Ishikawa (cell line): Measurements from ENCODE around the gene CNNM1.

Experiments used
- CEBPB ChIP-seq: IDR thresholded peaks from 2 replicates; pipeline ENCODE4 v1.6.1; 2012
- CREB1 ChIP-seq: IDR thresholded peaks from 2 replicates; pipeline ENCODE4 v1.6.1; 2012; ENCODE audit warnings: low read depth
- EGR1 ChIP-seq: IDR thresholded peaks from 2 replicates; pipeline ENCODE4 v1.6.1; 2012
- EP300 ChIP-seq: IDR thresholded peaks from 2 replicates; pipeline ENCODE4 v1.6.1; 2012; ENCODE audit warnings: borderline replicate concordance
- FOXM1 ChIP-seq: IDR thresholded peaks from 2 replicates; pipeline ENCODE4 v1.6.1; 2012; ENCODE audit warnings: low read depth, borderline replicate concordance
- NFIC ChIP-seq: IDR thresholded peaks from 2 replicates; pipeline ENCODE4 v1.6.1; 2012
- RAD21 ChIP-seq: IDR thresholded peaks from 2 replicates; pipeline ENCODE4 v1.6.1; 2012; ENCODE audit warnings: low read depth
- TAF1 ChIP-seq: IDR thresholded peaks from 2 replicates; pipeline ENCODE4 v1.6.1; 2012; ENCODE audit warnings: low read depth, mild to moderate bottlenecking
- TCF12 ChIP-seq: IDR thresholded peaks from 2 replicates; pipeline ENCODE4 v1.6.1; 2012; ENCODE audit warnings: low read depth
- TEAD4 ChIP-seq: IDR thresholded peaks from 2 replicates; pipeline ENCODE4 v1.6.1; 2012
- YY1 ChIP-seq: IDR thresholded peaks from 2 replicates; pipeline ENCODE4 v1.6.1; 2012; ENCODE audit warnings: low read depth
- ZBTB7A ChIP-seq: IDR thresholded peaks from 2 replicates; pipeline ENCODE4 v1.6.1; 2012; ENCODE audit warnings: low read depth
- TF ChIP-seq, protein P1 (sequence below): IDR thresholded peaks from 2 replicates; pipeline ENCODE4 v1.6.1; 2012
- TF ChIP-seq, protein P2 (sequence below): IDR thresholded peaks from 2 replicates; pipeline ENCODE4 v1.6.1; 2012; ENCODE audit warnings: low read depth, mild to moderate bottlenecking
- TF ChIP-seq, protein P3 (sequence below): IDR thresholded peaks from 2 replicates; pipeline ENCODE4 v1.6.1; 2012

CNNM1 gene

DNA sequence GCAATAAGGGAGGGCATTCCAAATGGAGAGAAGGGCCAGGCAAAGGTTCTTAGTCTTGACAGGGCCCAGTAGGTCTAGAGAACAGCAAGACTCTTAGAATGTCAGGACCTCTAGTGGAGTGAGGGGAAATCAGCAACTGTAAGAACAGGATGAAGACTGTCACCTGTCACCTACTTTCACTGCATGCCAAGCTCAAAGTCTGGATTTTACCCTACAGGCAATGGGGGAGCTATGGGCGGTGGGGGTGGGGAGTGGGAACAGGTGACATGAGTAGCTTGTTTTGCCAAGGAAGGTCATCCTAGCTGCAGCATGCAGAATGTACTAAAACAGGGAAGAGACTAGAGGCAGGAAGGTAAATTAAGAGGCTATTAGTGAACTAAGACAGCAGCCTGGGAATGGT is 82.9 kb downstream of the CNNM1 start:
- no peak for TF ChIP-seq TAF1
- no peak for TF ChIP-seq TCF12
- no peak for TF ChIP-seq CREB1
- TF ChIP-seq EGR1, result no peak
- TF ChIP-seq, protein P1, sequence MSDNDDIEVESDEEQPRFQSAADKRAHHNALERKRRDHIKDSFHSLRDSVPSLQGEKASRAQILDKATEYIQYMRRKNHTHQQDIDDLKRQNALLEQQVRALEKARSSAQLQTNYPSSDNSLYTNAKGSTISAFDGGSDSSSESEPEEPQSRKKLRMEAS, result no peak
- TF ChIP-seq CEBPB, result no peak
- TF ChIP-seq EP300, result no peak
- TF ChIP-seq, protein P2, sequence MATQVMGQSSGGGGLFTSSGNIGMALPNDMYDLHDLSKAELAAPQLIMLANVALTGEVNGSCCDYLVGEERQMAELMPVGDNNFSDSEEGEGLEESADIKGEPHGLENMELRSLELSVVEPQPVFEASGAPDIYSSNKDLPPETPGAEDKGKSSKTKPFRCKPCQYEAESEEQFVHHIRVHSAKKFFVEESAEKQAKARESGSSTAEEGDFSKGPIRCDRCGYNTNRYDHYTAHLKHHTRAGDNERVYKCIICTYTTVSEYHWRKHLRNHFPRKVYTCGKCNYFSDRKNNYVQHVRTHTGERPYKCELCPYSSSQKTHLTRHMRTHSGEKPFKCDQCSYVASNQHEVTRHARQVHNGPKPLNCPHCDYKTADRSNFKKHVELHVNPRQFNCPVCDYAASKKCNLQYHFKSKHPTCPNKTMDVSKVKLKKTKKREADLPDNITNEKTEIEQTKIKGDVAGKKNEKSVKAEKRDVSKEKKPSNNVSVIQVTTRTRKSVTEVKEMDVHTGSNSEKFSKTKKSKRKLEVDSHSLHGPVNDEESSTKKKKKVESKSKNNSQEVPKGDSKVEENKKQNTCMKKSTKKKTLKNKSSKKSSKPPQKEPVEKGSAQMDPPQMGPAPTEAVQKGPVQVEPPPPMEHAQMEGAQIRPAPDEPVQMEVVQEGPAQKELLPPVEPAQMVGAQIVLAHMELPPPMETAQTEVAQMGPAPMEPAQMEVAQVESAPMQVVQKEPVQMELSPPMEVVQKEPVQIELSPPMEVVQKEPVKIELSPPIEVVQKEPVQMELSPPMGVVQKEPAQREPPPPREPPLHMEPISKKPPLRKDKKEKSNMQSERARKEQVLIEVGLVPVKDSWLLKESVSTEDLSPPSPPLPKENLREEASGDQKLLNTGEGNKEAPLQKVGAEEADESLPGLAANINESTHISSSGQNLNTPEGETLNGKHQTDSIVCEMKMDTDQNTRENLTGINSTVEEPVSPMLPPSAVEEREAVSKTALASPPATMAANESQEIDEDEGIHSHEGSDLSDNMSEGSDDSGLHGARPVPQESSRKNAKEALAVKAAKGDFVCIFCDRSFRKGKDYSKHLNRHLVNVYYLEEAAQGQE, result no peak

DNA sequence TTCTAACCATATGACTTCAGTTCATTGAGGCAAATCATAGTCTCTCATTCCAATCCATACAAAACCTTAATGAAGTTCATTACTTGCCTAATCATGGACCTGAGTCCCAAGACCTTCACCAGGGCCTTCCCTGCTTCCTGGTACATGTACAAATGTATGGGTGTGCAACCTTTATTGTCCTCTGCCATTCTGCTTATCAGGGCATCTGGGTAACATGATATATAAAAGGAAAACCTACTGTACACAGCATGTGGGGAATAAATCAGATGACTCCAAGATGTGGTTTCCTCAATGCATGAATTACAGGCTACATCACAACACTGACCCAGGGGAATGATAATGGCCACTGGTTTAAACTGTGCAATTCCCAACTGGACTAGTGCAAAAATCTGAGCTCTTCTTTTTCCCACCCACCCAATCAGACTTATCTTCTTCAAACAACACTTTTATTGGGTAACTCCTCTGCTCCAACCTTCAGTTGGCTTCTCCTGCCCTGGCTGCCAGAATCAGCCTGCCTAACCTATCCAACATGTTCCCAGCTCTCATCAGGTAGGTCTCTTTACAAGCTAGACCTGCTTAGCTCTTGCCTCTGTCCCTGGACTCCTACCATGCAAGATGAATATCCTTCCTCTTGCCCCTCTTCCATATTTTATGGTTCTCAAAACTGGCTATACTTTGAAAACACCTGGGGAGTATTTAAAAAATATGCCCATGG is 89.9 kb downstream of the CNNM1 start:
- TF ChIP-seq ZBTB7A, result no peak
- TF ChIP-seq EP300, result no peak
- TF ChIP-seq, protein P1, result no peak
- no peak for TF ChIP-seq RAD21
- TF ChIP-seq FOXM1, result no peak
- TF ChIP-seq, protein P2, result no peak
- TF ChIP-seq YY1, result no peak
- no peak for TF ChIP-seq TAF1
- TF ChIP-seq, protein P3, sequence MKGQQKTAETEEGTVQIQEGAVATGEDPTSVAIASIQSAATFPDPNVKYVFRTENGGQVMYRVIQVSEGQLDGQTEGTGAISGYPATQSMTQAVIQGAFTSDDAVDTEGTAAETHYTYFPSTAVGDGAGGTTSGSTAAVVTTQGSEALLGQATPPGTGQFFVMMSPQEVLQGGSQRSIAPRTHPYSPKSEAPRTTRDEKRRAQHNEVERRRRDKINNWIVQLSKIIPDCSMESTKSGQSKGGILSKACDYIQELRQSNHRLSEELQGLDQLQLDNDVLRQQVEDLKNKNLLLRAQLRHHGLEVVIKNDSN, result no peak
- TF ChIP-seq TCF12, result no peak
- no peak for TF ChIP-seq EGR1
- TF ChIP-seq NFIC, result no peak
- no peak for TF ChIP-seq TEAD4
- no peak for TF ChIP-seq CREB1
- no peak for TF ChIP-seq CEBPB

DNA sequence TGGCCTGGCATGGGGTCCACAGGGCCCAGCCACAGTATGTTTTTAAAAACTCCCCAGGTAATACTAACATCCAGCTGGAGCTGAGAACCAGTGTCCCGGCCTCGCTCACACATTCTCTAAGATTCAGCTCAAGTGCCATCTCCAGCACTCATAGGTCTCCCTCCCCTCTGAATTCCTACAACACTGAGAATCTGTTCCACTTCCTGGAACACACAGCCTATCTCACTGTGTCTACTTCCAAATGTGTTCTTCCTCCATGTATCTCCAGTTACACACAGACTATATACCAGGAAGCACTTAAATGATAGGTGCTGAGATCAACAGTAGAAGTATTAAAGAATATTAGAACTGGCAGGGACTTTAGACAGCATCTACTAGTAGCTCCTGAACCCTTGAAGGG is 90.5 kb downstream of the CNNM1 start:
- TF ChIP-seq CREB1, result no peak
- no peak for TF ChIP-seq NFIC
- no peak for TF ChIP-seq TCF12
- no peak for TF ChIP-seq ZBTB7A
- TF ChIP-seq EP300, result no peak
- TF ChIP-seq, protein P2, result no peak
- TF ChIP-seq, protein P3, result no peak
- TF ChIP-seq TEAD4, result no peak
- no peak for TF ChIP-seq YY1
- no peak for TF ChIP-seq RAD21

DNA sequence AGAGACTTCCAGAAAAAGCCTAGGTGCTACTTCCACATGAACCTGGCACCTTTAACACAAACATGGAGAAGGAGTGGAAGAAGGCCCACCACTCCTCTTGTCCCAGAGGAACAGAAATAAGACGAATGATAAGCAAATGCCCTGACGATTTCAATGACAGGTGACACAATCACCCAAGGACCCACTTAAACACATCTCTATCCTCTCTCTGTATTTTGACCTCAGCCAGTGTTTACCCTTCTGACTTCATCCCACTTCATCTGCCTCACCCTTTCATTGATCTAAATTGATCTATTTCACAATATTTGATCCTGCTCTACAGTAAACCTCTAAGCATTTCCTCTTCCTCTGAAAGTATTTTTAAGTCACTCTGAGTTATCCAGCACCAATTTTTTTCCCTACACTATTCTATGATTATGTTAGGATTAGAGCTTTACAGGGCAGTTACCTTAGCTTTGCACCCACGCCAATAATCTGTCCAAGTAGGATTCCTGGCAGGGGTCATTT is 92.1 kb downstream of the CNNM1 start:
- TF ChIP-seq YY1 (no peak), EGR1 (no peak), ZBTB7A (no peak), TCF12 (no peak), CREB1 (no peak), CEBPB (no peak), NFIC (no peak), TAF1 (no peak)
- TF ChIP-seq, protein P2, result no peak
- TF ChIP-seq, protein P3, result no peak
